HG02798 (cell line): Measurements from ENCODE around the gene ADCK2.
"Not testable (repeated sequence)": the region's sequence is repeated elsewhere in the genome, so short reads cannot be mapped to it uniquely, and the experiment has no call there.

Experiments used
- ATAC-seq: cut with Tn5 transposase; IDR thresholded peaks from one replicate; pipeline ENCODE4 v1.9.1; 2021; ENCODE audit warnings: mild to moderate bottlenecking; ENCODE audit not compliant: unreplicated experiment, poor library complexity

The ADCK2 gene

DNA sequence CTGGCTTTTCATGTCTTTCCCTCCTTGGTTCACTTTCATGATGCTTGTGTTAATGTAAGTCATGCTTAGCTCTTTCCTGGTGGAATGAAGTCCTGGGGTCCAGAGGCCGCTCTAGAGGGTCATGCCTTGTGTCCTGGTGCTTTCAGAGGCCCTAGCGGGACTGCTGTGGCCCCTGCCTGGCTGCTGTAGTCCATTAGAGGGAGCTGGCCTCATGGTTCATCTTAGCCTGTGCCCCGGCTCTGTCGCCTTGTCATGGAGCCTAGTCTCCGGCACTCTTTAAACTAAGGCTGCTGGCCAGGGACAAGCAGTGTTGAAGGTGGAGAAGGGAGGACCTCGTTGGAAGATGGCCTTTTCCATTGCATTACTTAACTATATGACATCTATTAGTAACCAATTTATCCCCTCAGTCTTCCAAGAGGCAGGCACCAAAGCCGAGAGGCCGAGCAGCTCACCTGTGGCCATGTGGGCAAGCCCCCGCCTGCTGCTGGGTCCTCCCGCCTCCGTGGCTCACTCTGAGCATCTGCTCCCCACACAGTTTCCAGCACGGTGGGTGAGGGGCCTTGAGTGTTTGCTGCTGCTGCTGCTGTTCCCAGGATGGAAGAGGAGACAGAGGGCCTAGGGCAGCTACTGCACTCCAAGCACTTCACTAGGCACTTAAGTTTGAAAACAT, 18.8 kb downstream of the ADCK2 start:
- ATAC-seq, result no peak

GRCh38 chr7:140693849-140694248, 21.1 kb downstream of the ADCK2 start:
- ATAC-seq, result not testable (repeated sequence)

GRCh38 chr7:140694592-140694991, 21.8 kb downstream of the ADCK2 start:
- no peak for ATAC-seq

DNA sequence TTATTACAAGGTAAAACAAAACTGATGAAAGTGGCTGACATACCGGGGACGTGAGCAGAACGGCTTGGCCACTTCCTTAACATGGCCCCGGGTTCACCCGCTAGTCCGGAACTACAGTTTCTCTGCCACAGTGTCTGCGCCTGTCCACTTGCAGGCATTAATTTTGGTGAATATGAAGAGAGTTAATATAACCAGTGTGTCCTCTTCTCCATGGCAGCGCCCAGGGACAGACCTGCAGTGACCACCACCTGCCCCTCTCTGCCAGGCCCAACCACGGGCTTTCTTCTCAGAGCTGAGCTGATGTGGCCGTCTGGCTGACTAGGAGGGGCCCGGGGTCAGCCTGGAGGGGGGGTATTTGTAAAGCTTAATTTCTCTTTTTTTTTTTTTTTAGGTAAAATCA, 22.6 kb downstream of the ADCK2 start:
- no peak for ATAC-seq

GRCh38 chr7:140696024-140696679, 23.4 kb downstream of the ADCK2 start:
- ATAC-seq, result no peak

GRCh38 chr7:140696680-140697446, 24.1 kb downstream of the ADCK2 start, which contains the start of gene NDUFB2:
Gene NDUFB2 (plus strand): TSS chr7:140696708. CDS start chr7:140696745, 37 bp downstream.
- ATAC-seq, result peak; percentile 93

DNA sequence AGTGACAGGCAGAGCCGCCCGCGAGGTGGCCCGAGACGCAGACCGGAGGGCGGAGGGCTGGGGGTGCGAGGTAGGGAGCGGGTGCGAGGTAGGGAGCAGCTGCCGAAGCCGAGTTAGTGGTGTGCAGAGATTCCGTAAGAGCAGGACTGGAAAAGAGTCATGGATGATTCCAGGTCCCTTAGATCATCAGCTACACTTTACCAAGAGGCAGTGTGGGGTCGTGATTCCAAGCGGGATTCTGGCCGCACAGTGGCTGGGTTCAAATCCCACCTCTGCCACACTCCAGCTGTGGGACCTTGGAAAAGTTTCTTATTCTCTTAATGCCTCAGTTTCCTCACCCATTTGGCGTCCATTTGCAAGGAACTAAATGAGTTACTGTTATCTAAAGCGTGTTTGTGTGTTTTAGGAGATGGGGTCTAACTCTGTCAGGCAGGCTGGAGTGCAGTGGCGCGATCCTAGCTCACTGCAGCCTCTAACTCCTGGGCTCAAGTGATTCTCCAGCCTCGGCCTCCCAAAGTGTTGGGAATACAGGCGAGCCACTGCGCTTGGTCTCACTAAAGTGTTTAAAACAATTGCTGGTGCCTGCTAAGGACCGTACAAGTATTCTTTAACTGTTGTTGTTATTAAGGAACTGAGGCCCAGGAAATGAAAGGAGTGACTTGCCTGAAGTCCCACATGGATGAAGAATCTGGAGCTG, 24.9 kb downstream of the ADCK2 start:
- ATAC-seq, result no peak

- no peak for ATAC-seq
These were observed 25.7 kb downstream of the ADCK2 start for GRCh38 chr7:140698477-140698876.

- ATAC-seq, result no peak
These were observed 30.0 kb downstream of the ADCK2 start for GRCh38 chr7:140702774-140703173.

DNA sequence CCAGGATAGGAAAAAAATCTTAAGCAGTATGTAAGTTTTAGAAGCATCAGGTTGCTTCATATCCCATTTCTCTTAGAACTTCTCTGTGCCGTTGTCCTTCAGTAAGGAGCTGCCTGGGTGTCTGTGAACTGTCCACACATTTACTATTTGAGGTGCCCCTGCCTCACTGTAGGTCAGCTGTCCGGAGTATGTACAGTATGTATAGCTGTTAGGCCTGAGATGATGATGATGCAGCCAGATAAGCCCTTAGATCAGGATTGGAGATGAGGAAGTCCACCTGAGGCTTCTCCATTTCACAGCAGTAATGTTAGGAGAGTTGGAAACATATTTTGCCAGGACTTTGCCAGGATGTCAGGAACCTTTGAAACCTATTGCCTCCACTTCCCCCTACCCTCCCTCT, 31.5 kb downstream of the ADCK2 start:
- ATAC-seq, result no peak

DNA sequence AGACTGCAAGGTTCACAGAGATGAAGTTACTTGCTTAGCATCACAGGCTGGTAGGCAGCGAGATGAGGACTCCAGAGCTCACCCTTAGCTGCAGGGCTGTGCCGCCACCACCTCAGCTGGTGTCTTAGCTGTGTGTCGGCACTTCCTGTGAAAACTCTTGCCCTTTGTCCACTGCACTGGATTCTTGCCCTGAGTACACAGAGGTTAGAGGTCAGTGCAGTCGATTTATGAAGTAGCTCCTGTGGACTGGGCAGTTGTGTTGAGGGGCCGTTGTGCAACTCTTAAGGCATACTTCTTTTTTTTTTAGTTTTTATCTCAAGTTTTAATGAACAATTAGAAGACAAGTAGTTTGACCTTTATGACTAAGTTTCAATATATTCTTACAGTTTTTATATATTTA, 34.4 kb downstream of the ADCK2 start:
- ATAC-seq, result no peak

GRCh38 chr7:140708764-140709163, 36.0 kb downstream of the ADCK2 start:
- ATAC-seq, result not testable (repeated sequence)

GRCh38 chr7:140712392-140712791, 39.6 kb downstream of the ADCK2 start:
- not testable (repeated sequence) for ATAC-seq

GRCh38 chr7:140714331-140715040, 41.7 kb downstream of the ADCK2 start:
- no peak for ATAC-seq

- ATAC-seq, result no peak
These were observed 47.0 kb downstream of the ADCK2 start for GRCh38 chr7:140719721-140720120.

DNA sequence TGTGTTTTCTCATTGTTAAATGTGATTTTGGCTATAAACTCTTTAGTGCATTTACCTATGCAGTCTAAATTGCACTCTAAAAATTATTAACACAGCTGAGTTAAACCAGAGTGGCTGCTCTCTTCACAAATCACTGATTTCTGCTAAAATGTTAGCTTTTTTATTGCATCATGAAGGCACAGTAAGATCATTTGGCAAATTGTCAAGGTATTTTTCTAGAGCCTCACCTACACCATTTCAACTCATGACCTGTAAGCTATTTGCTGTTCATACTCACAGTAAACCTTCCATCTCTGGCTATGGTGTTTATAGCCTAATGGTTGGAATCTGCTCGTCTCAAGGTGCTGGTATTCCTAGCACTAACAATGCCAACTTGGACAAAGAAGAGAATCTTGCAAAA, 49.5 kb downstream of the ADCK2 start:
- ATAC-seq, result no peak

GRCh38 chr7:140723006-140723405, 50.3 kb downstream of the ADCK2 start:
- no peak for ATAC-seq

DNA sequence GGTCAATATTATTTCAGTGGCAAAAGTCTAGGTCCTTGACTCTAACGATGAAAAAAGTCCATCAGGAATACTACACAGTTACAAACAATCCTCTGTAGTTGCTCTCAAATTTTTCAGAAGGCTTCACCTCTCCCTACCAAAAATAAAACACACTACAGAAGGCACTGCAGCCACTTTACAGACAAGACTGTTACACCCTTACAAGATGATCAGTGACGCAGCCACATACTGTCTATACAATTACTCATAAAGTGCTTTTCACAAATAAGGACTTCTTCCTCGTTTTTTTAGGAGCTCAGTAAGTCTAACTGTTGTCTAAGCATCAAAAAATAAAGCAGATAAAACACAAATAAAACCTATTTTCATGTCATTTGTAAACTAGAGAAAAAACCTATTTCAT, 50.8 kb downstream of the ADCK2 start:
- ATAC-seq, result no peak

- ATAC-seq, result no peak
These were observed 52.0 kb downstream of the ADCK2 start for GRCh38 chr7:140724706-140725105.

- ATAC-seq, result no peak
These were observed 53.5 kb downstream of the ADCK2 start for GRCh38 chr7:140726281-140726680.
